DOHH2 (cell line): ENCODE measurements around the gene GPR137C.

Experiments used
- H3F3A ChIP-seq: fragments of 200-600 bp; sonication (generic), shearing (Covaris generic); 2 replicates; pipeline ENCODE4 v1.6.0; 2016; ENCODE audit warnings: antibody characterized with exemption, mild to moderate bottlenecking; ENCODE audit not compliant: control insufficient read depth, insufficient read depth
- H3K27ac ChIP-seq: fragments of 200-600 bp; sonication (generic); 2 replicates; pipeline ENCODE4 v1.5.1; 2014; ENCODE audit warnings: low read depth, mild to moderate bottlenecking, low read length, moderate library complexity
- H3K27me3 ChIP-seq: fragments of 200-600 bp; sonication (generic); 2 replicates; pipeline ENCODE4 v1.6.1; 2014; ENCODE audit warnings: mild to moderate bottlenecking, low read length, mixed read lengths; ENCODE audit not compliant: control insufficient read depth
- H3K36me3 ChIP-seq: fragments of 200-600 bp; sonication (generic); 2 replicates; pipeline ENCODE4 v1.6.1; 2014; ENCODE audit warnings: mild to moderate bottlenecking, low read length, moderate library complexity, mixed read lengths; ENCODE audit not compliant: control insufficient read depth
- H3K4me1 ChIP-seq: fragments of 200-600 bp; sonication (generic); 2 replicates; pipeline ENCODE4 v1.6.1; 2014; ENCODE audit warnings: mild to moderate bottlenecking, low read length, mixed read lengths; ENCODE audit not compliant: control insufficient read depth
- H3K4me2 ChIP-seq: fragments of 200-600 bp; sonication (generic); 2 replicates; pipeline ENCODE4 v1.6.0; 2014; ENCODE audit warnings: mild to moderate bottlenecking, low read length, moderate library complexity
- H3K4me3 ChIP-seq: fragments of 200-600 bp; sonication (generic); 2 replicates; pipeline ENCODE4 v1.5.1; 2014; ENCODE audit warnings: mild to moderate bottlenecking, low read length, mixed read lengths
- H3K79me2 ChIP-seq: fragments of 200-600 bp; sonication (generic); 2 replicates; pipeline ENCODE4 v1.6.1; 2014; ENCODE audit warnings: mild to moderate bottlenecking, low read length, mixed read lengths; ENCODE audit not compliant: control insufficient read depth
- H3K9me2 ChIP-seq: fragments of 200-600 bp; sonication (generic); replicated peaks from 2 replicates; pipeline ENCODE4 v1.6.1; 2014; ENCODE audit warnings: mild to moderate bottlenecking, low read length, mixed read lengths; ENCODE audit not compliant: control insufficient read depth
- H3K9me3 ChIP-seq: fragments of 200-600 bp; sonication (generic); 2 replicates; pipeline ENCODE4 v1.6.1; 2014; ENCODE audit warnings: antibody characterized with exemption, low read length, mixed read lengths; ENCODE audit not compliant: control insufficient read depth, insufficient read depth
- H4K20me1 ChIP-seq: fragments of 200-600 bp; sonication (generic); 2 replicates; pipeline ENCODE4 v1.6.0; 2014; ENCODE audit warnings: low read depth, mild to moderate bottlenecking, antibody characterized with exemption, low read length, moderate library complexity; ENCODE audit not compliant: control insufficient read depth, insufficient read depth
- EZH2phosphoT487 ChIP-seq: fragments of 200-600 bp; sonication (generic); IDR thresholded peaks from 2 replicates; pipeline ENCODE4 v1.6.1; 2017; ENCODE audit warnings: borderline replicate concordance, mild to moderate bottlenecking, antibody characterized with exemption, low read length, moderate library complexity, mixed read lengths
- TF ChIP-seq, protein P1 (sequence below): fragments of 200-600 bp; sonication (generic); IDR thresholded peaks from one replicate; pipeline ENCODE4 v1.5.1; 2014; ENCODE audit warnings: antibody characterized with exemption, mild to moderate bottlenecking, low read depth, low read length; ENCODE audit not compliant: poor library complexity, severe bottlenecking

Gene GPR137C

DNA sequence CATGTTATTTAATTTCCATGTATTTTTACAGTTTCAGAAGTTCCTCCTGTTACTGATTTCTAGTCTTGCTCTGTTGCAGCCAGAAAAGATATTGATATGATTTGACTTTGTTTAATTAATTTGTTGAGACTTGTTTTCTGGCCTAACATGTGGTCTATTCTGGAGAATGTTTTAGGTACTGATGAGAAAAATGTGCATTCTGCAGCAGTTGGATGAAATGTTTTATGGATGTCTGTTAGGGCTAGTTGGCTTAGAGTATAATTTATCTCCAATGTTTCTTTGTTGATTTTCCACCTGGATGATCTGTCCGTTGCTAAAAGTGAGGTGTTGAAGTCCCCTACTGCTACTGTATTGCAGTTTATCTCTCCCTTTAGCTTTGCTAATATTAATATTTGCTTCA is 54.4 kb downstream of the GPR137C start:
- Histone ChIP-seq H3K27ac (no peak overlapping the region), H4K20me1 (no peaks in the 10 kb centered on the region), H3K4me1 (no peaks in the 10 kb centered on the region), H3K4me2 (no peak overlapping the region), H3F3A (no peaks in the 10 kb centered on the region), H3K79me2 (no peaks in the 10 kb centered on the region), H3K36me3 (no peaks in the 10 kb centered on the region), H3K9me2 (no peaks in the 10 kb centered on the region), H3K27me3 (no peaks in the 10 kb centered on the region), H3K9me3 (no peaks in the 10 kb centered on the region; the same call in 1 of the 2 replicates), H3K4me3 (no peak overlapping the region)
- TF ChIP-seq, protein P1, sequence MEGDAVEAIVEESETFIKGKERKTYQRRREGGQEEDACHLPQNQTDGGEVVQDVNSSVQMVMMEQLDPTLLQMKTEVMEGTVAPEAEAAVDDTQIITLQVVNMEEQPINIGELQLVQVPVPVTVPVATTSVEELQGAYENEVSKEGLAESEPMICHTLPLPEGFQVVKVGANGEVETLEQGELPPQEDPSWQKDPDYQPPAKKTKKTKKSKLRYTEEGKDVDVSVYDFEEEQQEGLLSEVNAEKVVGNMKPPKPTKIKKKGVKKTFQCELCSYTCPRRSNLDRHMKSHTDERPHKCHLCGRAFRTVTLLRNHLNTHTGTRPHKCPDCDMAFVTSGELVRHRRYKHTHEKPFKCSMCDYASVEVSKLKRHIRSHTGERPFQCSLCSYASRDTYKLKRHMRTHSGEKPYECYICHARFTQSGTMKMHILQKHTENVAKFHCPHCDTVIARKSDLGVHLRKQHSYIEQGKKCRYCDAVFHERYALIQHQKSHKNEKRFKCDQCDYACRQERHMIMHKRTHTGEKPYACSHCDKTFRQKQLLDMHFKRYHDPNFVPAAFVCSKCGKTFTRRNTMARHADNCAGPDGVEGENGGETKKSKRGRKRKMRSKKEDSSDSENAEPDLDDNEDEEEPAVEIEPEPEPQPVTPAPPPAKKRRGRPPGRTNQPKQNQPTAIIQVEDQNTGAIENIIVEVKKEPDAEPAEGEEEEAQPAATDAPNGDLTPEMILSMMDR: no peak
- no peak for TF ChIP-seq EZH2phosphoT487

DNA sequence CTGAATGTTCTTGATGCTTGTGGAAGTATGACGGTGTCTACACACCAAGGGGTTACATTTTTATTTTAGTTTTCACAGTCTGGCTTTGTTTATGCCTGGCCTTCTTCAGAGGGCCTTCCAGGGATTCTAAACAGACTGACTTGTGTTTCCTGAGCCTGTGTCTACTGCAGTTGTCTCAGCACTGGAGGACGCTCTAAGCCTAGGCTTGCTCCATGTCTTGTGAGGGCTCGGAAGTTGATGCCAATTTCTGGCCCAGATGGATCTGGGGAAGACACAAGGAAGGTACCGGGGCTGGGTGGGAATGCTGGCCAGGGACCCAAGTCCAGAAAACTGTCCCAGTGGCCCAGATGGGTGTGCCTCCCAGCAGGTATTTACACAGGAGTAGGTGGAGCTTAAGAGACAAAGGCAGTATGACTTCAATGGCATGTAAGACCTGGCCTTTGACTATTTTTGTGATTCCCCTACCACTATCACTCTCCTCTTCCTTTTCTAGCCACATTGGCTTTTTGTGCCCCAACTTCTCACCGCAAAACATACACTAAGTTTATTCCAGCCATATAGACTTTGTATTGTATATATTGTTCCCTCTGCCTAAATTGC is 56.9 kb downstream of the GPR137C start:
- H3K36me3 ChIP-seq: no peaks in the 10 kb centered on the region
- H3K79me2 ChIP-seq: no peaks in the 10 kb centered on the region
- no peak for TF ChIP-seq EZH2phosphoT487
- TF ChIP-seq, protein P1: no peak
- H3K9me3 ChIP-seq: no peaks in the 10 kb centered on the region; the same call in 1 of the 2 replicates
- no peaks in the 10 kb centered on the region for H3F3A ChIP-seq
- H3K27ac ChIP-seq: no peak overlapping the region
- H4K20me1 ChIP-seq: no peaks in the 10 kb centered on the region
- no peaks in the 10 kb centered on the region for H3K4me1 ChIP-seq
- no peaks in the 10 kb centered on the region for H3K9me2 ChIP-seq
- H3K4me3 ChIP-seq: no peak overlapping the region
- H3K4me2 ChIP-seq: no peak overlapping the region
- no peaks in the 10 kb centered on the region for H3K27me3 ChIP-seq

DNA sequence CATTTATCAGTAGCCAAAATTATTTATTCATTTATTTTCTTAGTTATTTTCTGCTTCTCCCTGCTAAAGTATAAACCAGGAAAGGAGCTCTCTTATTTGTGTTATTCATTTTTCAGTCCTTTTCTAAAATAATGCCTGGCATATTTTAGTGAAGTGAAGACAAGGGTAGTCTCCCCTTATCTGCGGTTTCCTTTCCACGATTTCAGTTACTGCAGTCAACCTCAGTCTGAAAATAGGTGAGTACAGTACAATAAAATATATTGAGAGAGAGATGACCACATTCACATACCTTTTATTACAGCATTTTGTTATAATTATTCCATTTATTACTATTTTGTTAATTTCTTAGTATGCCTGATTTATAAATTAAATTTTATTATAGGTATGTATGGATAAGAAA is 57.6 kb downstream of the GPR137C start:
- Histone ChIP-seq H3K4me2 (no peak overlapping the region), H4K20me1 (no peaks in the 10 kb centered on the region), H3K27me3 (no peaks in the 10 kb centered on the region), H3K36me3 (no peaks in the 10 kb centered on the region), H3K27ac (no peak overlapping the region), H3K79me2 (no peaks in the 10 kb centered on the region), H3K4me1 (no peaks in the 10 kb centered on the region), H3K9me3 (no peaks in the 10 kb centered on the region; the same call in 1 of the 2 replicates), H3F3A (no peaks in the 10 kb centered on the region), H3K4me3 (no peak overlapping the region), H3K9me2 (no peaks in the 10 kb centered on the region)
- TF ChIP-seq EZH2phosphoT487: no peak
- TF ChIP-seq, protein P1: no peak
